ENCODE measurements around the gene MOK.

The MOK gene

GRCh38 chr14:102258136-102258535 is 46.8 kb downstream of the MOK start:
- H3K4me3 ChIP-seq (replicated peaks; ENCODE audit: low read depth, low read length): no peak overlapping the region
- no peak for TF ChIP-seq CTCF (IDR thresholded peaks at IDR 0.05; ENCODE audit: low read depth, low read length, missing control alignments)
- no peak for DNase-seq (ENCODE audit: extremely low read depth, low read depth)

GRCh38 chr14:102256716-102257115 is 48.2 kb downstream of the MOK start:
- no peak overlapping the region for H3K4me3 ChIP-seq (replicated peaks; ENCODE audit: low read depth, low read length)
- DNase-seq (ENCODE audit: extremely low read depth, low read depth): no peak
- TF ChIP-seq CTCF (IDR thresholded peaks at IDR 0.05; ENCODE audit: low read depth, low read length, missing control alignments): no peak

- DNase-seq (ENCODE audit: extremely low read depth, low read depth): no peak
- TF ChIP-seq CTCF (IDR thresholded peaks at IDR 0.05; ENCODE audit: low read depth, low read length, missing control alignments): no peak
- H3K4me3 ChIP-seq (replicated peaks; ENCODE audit: low read depth, low read length): no peak overlapping the region
Measured at GRCh38 chr14:102255401-102256190, 49.4 kb downstream of the MOK start.

- no peak overlapping the region for H3K4me3 ChIP-seq (replicated peaks; ENCODE audit: low read depth, low read length)
- DNase-seq (ENCODE audit: extremely low read depth, low read depth): no peak
- TF ChIP-seq CTCF (IDR thresholded peaks at IDR 0.05; ENCODE audit: low read depth, low read length, missing control alignments): no peak
Measured at GRCh38 chr14:102252834-102253801, 51.8 kb downstream of the MOK start.

- no peak for TF ChIP-seq CTCF (IDR thresholded peaks at IDR 0.05; ENCODE audit: low read depth, low read length, missing control alignments)
- no peak for DNase-seq (ENCODE audit: extremely low read depth, low read depth)
- H3K4me3 ChIP-seq (replicated peaks; ENCODE audit: low read depth, low read length): no peak overlapping the region
Measured at GRCh38 chr14:102251161-102251560, 53.8 kb downstream of the MOK start.

GRCh38 chr14:102250636-102251035 is 54.3 kb downstream of the MOK start:
- no peak for TF ChIP-seq CTCF (IDR thresholded peaks at IDR 0.05; ENCODE audit: low read depth, low read length, missing control alignments)
- H3K4me3 ChIP-seq (replicated peaks; ENCODE audit: low read depth, low read length): no peak overlapping the region
- no peak for DNase-seq (ENCODE audit: extremely low read depth, low read depth)
